ENCODE data around the gene PLEKHH1. TPM values are rescaled to one million over a fixed set of nuclear protein-coding genes. Genes with fewer than 3 reads are reported as not detected.

The PLEKHH1 gene
- total RNA-seq, 4 donors from 2014 or later, result 1.8 to 6.1 (median 4.0) TPM

GRCh38 chr14:67544590-67544989 lies 11.5 kb downstream of the PLEKHH1 start:
- Histone ChIP-seq H3K36me3 (peaks cover 0 to 22% of the 10 kb centered on the region in 2 donors), H3K4me1 (no peaks in the 10 kb centered on the region), H3K4me3 (no peak overlapping the region), H3K27ac (no peak overlapping the region), H3K9me3 (no peaks in the 10 kb centered on the region), H3K27me3 (no peaks in the 10 kb centered on the region)
- WGBS, 2 donors (ENCODE audit: low coverage in 1 of 2), result 100% methylated on average over 1 of the region's 1 CpG
- TF ChIP-seq POLR2A (IDR thresholded peaks at IDR 0.05) (no peak), EP300 (IDR thresholded peaks at IDR 0.05) (no peak), POLR2AphosphoS5 (IDR thresholded peaks at IDR 0.05) (no peak)
- TF ChIP-seq, protein P1, sequence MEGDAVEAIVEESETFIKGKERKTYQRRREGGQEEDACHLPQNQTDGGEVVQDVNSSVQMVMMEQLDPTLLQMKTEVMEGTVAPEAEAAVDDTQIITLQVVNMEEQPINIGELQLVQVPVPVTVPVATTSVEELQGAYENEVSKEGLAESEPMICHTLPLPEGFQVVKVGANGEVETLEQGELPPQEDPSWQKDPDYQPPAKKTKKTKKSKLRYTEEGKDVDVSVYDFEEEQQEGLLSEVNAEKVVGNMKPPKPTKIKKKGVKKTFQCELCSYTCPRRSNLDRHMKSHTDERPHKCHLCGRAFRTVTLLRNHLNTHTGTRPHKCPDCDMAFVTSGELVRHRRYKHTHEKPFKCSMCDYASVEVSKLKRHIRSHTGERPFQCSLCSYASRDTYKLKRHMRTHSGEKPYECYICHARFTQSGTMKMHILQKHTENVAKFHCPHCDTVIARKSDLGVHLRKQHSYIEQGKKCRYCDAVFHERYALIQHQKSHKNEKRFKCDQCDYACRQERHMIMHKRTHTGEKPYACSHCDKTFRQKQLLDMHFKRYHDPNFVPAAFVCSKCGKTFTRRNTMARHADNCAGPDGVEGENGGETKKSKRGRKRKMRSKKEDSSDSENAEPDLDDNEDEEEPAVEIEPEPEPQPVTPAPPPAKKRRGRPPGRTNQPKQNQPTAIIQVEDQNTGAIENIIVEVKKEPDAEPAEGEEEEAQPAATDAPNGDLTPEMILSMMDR (IDR thresholded peaks at IDR 0.05), result no peak
- no peak for ATAC-seq

DNA sequence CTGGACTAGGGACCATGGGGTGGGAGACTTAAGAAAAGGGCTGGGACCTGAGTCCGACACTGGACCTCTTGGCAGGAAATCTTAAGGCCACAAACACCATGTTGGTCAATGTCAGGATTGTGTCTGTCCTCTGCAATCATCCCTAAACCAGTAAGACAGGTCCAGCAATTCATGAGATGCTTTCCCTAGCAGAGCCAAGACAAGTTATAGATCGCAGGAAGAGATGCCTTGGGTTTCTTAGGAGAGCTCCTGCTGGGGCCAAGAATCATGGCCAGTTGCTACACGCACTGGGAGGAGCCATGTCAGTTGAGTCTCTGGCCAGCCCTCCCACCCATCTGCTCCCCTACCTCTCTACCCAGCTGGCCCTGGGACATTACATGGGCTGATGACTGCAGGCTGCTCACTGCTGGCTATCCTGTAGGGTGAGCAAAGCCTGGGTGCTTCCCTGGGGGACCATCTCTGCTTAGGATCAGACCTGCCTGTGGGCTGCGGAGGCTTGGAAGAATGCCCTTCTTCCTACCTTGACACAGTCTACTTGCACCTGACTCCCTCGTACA lies 14.2 kb downstream of the PLEKHH1 start:
- no peaks in the 10 kb centered on the region for H3K27me3 ChIP-seq
- no peaks in the 10 kb centered on the region for H3K9me3 ChIP-seq
- no peaks in the 10 kb centered on the region for H3K4me1 ChIP-seq
- ATAC-seq, result no peak
- H3K27ac ChIP-seq, result no peak overlapping the region
- peaks cover 0 to 22% of the 10 kb centered on the region in 2 donors for H3K36me3 ChIP-seq
- TF ChIP-seq, protein P1 (IDR thresholded peaks at IDR 0.05), result no peak
- no peak for TF ChIP-seq POLR2A (IDR thresholded peaks at IDR 0.05)
- 95% methylated on average over 4 of the region's 5 CpGs; no CpG with 5 or more reads in 1 of the 2 donors for WGBS, 2 donors (ENCODE audit: low coverage in 1 of 2)
- H3K4me3 ChIP-seq, result no peak overlapping the region

DNA sequence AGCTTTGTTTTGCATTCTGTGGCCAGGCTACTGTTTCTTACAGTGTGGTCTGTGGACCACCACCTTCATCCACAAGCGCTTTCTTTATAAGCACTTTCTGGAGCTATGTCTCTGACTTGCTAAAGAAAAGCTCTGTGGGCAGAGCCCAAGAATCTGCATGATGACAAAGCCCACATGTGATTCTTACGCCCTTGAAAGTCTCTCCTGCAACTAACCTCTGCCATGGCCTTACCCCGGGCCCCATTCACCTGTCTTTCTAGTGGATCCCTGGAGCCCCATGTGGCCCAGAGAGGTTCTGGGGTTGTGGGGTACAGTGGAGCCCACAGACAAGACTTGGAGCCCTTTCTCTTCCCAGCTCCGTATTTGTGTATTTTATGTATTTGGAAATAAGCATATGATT lies 16.6 kb downstream of the PLEKHH1 start:
- no peaks in the 10 kb centered on the region for H3K4me1 ChIP-seq
- H3K4me3 ChIP-seq, result no peak overlapping the region
- no peak overlapping the region for H3K27ac ChIP-seq
- H3K27me3 ChIP-seq, result no peaks in the 10 kb centered on the region
- H3K36me3 ChIP-seq, result peaks cover 0 to 10% of the 10 kb centered on the region in 2 donors
- 88 to 95% methylated on average over 4 of the region's 4 CpGs for WGBS, 2 donors (ENCODE audit: low coverage in 1 of 2)
- TF ChIP-seq EP300 (IDR thresholded peaks at IDR 0.05) (no peak), POLR2A (IDR thresholded peaks at IDR 0.05) (no peak), POLR2AphosphoS5 (IDR thresholded peaks at IDR 0.05) (no peak)
- TF ChIP-seq, protein P1 (IDR thresholded peaks at IDR 0.05), result no peak
- ATAC-seq, result no peak
- no peaks in the 10 kb centered on the region for H3K9me3 ChIP-seq

DNA sequence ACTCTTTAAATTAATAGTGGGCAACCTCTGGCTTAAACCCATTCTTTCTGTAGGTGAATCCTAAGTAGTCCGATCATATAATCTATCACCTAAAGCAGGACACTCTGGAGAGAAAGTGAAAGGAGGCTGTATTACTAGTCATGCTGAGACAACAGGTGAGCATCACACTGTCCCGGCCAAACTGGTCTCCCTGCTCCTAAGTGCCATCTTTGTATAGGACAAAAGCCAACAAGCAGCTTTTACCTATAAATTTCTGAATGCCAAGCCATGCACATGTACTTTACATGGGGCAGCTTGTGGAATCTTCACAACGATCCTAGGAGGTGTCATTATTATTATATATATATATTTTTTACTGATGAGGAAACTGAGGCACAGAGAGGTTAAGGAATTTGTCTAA lies 18.0 kb downstream of the PLEKHH1 start:
- ATAC-seq, result no peak
- no peaks in the 10 kb centered on the region for H3K27me3 ChIP-seq
- 94 to 100% methylated on average over 2 of the region's 3 CpGs for WGBS, 2 donors (ENCODE audit: low coverage in 1 of 2)
- no peaks in the 10 kb centered on the region for H3K4me1 ChIP-seq
- no peaks in the 10 kb centered on the region for H3K9me3 ChIP-seq
- H3K36me3 ChIP-seq, result peaks cover 0 to 6% of the 10 kb centered on the region in 2 donors
- H3K4me3 ChIP-seq, result no peak overlapping the region
- no peak overlapping the region for H3K27ac ChIP-seq
- no peak for TF ChIP-seq POLR2A (IDR thresholded peaks at IDR 0.05)
- no peak for TF ChIP-seq EP300 (IDR thresholded peaks at IDR 0.05)

DNA sequence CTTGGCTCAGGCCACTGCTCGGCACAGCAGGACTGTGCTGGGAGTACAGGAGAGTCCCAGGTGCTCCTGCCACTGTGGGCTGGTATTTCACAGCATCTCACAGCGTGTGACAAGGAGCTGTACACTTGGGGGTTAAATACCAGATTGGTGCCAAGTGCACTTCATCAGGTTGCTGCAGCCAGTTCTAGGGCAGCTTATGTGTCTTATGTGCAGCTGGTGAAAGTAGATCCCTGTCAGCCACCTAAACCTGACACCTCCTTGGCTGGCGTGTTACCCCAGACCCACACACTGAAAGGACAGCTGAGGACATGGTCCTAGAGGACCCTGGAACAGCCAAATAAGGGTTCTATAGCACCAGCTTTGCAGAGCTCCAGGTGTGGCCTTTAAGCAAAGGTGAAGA lies 18.9 kb downstream of the PLEKHH1 start:
- WGBS, 2 donors (ENCODE audit: low coverage in 1 of 2), result 86% methylated on average over 2 of the region's 3 CpGs; no CpG with 5 or more reads in 1 of the 2 donors

More for the DNA sequence above, 18.9 kb downstream of the PLEKHH1 start:
- Histone ChIP-seq H3K27ac (no peak overlapping the region), H3K4me3 (no peak overlapping the region), H3K9me3 (no peaks in the 10 kb centered on the region), H3K36me3 (peaks cover 0 to 2% of the 10 kb centered on the region in 2 donors), H3K4me1 (no peaks in the 10 kb centered on the region), H3K27me3 (no peaks in the 10 kb centered on the region)
- no peak for ATAC-seq
- TF ChIP-seq, protein P1 (IDR thresholded peaks at IDR 0.05), result no peak
- TF ChIP-seq POLR2AphosphoS5 (IDR thresholded peaks at IDR 0.05), result no peak
- TF ChIP-seq POLR2A (IDR thresholded peaks at IDR 0.05), result no peak
- no peak for TF ChIP-seq EP300 (IDR thresholded peaks at IDR 0.05)
